IMR-90 (cell line): ENCODE results near the gene RNF217. TPM values are rescaled to one million over a fixed set of nuclear protein-coding genes. Genes with fewer than 3 reads are reported as not detected.

Experiments used
- ATAC-seq: fragments of 200-7000 bp; cut with Tn5 transposase; 2 replicates; pipeline ENCODE4 v1.9.1; 2020; ENCODE audit warnings: low read depth, mild to moderate bottlenecking, moderate library complexity
- BruUV-seq: library from RNA; stranded (reverse); fragments of 400-500 nt; replicated peaks from 2 replicates; lab custom pipeline; 2021; lab: Mats Ljungman, UMichigan
- CTCF ChIA-PET: fragments of 300-600 bp; formaldehyde crosslinking; extraction: SDS; loops from one replicate; lab custom pipeline; 2021; ENCODE audit warnings: antibody characterized with exemption; lab: Yijun Ruan, JAX
- POLR2A ChIA-PET: fragments of 300-600 bp; sonication (Branson Sonifier 250); formaldehyde crosslinking; loops from one replicate; lab custom pipeline; 2022; ENCODE audit warnings: antibody characterized with exemption; ENCODE audit not compliant: unreplicated experiment; lab: Charles Lee
- DNase-seq: peaks from one replicate; pipeline ENCODE4 v3.0.0; 2013
- H2AFZ ChIP-seq: replicated peaks from 2 replicates; pipeline ENCODE3; 2013; ENCODE audit warnings: low read length, mild to moderate bottlenecking; ENCODE audit not compliant: poor library complexity
- H2AK5ac ChIP-seq: 2 replicates; pipeline ENCODE4 v1.6.1; 2013; ENCODE audit warnings: low read depth, low read length, inconsistent platforms
- H2AK9ac ChIP-seq: replicated peaks from 2 replicates; pipeline ENCODE3; 2013; ENCODE audit warnings: mild to moderate bottlenecking, low read depth, low read length, moderate library complexity; ENCODE audit not compliant: poor library complexity
- H2BK120ac ChIP-seq: 2 replicates; pipeline ENCODE4 v1.6.1; 2013; ENCODE audit warnings: low read depth, low read length, inconsistent platforms
- H2BK15ac ChIP-seq: 3 replicates; pipeline ENCODE4 v1.6.1; 2013; ENCODE audit warnings: low read depth, low read length, inconsistent platforms
- H2BK20ac ChIP-seq: 2 replicates; pipeline ENCODE4 v1.6.1; 2013; ENCODE audit warnings: low read depth, mild to moderate bottlenecking, inconsistent platforms, low read length, moderate library complexity
- H2BK5ac ChIP-seq: 2 replicates; pipeline ENCODE4 v1.6.1; 2013; ENCODE audit warnings: mild to moderate bottlenecking, low read depth, low read length, inconsistent platforms; ENCODE audit not compliant: poor library complexity, severe bottlenecking
- H3K14ac ChIP-seq: replicated peaks from 2 replicates; pipeline ENCODE4 v1.6.1; 2013; ENCODE audit warnings: low read depth, low read length, inconsistent platforms
- H3K18ac ChIP-seq: 2 replicates; pipeline ENCODE4 v1.6.1; 2013; ENCODE audit warnings: low read depth, low read length, control low read depth
- H3K23ac ChIP-seq: 2 replicates; pipeline ENCODE4 v1.6.1; 2013; ENCODE audit warnings: low read depth, low read length, inconsistent platforms
- H3K27ac ChIP-seq: 2 replicates; pipeline ENCODE4 v1.5.1; 2013; ENCODE audit warnings: mild to moderate bottlenecking, control low read depth, low read length; ENCODE audit not compliant: insufficient read depth
- H3K27me3 ChIP-seq: 2 replicates; pipeline ENCODE4 v1.6.1; 2013; ENCODE audit warnings: low read length; ENCODE audit not compliant: control insufficient read depth, insufficient read depth
- H3K36me3 ChIP-seq: 2 replicates; pipeline ENCODE4 v1.6.1; 2013; ENCODE audit warnings: low read length, mixed read lengths; ENCODE audit not compliant: control insufficient read depth, insufficient read depth
- H3K4ac ChIP-seq: 2 replicates; pipeline ENCODE4 v1.6.1; 2013; ENCODE audit warnings: low read depth, low read length, inconsistent platforms
- H3K4me1 ChIP-seq: 2 replicates; pipeline ENCODE4 v1.6.1; 2013; ENCODE audit warnings: low read length, mixed read lengths; ENCODE audit not compliant: control insufficient read depth, insufficient read depth
- H3K4me2 ChIP-seq: 2 replicates; pipeline ENCODE4 v1.6.1; 2013; ENCODE audit warnings: low read depth, mild to moderate bottlenecking, control low read depth, low read length, moderate library complexity
- H3K4me3 ChIP-seq: 2 replicates; pipeline ENCODE4 v1.5.1; 2013; ENCODE audit warnings: low read depth, mild to moderate bottlenecking, control low read depth, low read length, moderate library complexity; ENCODE audit not compliant: insufficient read depth
- H3K56ac ChIP-seq: 2 replicates; pipeline ENCODE4 v1.6.1; 2013; ENCODE audit warnings: low read length, inconsistent platforms; ENCODE audit not compliant: insufficient read depth; ENCODE audit errors: extremely low read depth
- H3K79me1 ChIP-seq, 2 experiments: 2 replicates each; pipeline ENCODE4 v1.6.1; 2013; ENCODE audit warnings: low read length in 2 of 2, inconsistent platforms in 1 of 2, low read depth in 1 of 2
- H3K9ac ChIP-seq: 2 replicates; pipeline ENCODE4 v1.6.1; 2013; ENCODE audit warnings: low read depth, low read length, control low read depth
- H3K9me1 ChIP-seq: 2 replicates; pipeline ENCODE4 v1.6.1; 2013; ENCODE audit warnings: low read length, inconsistent platforms; ENCODE audit not compliant: insufficient read depth
- H3K9me3 ChIP-seq: 2 replicates; pipeline ENCODE4 v1.6.1; 2013; ENCODE audit warnings: low read length; ENCODE audit not compliant: control insufficient read depth, insufficient read depth
- H4K20me1 ChIP-seq: 2 replicates; pipeline ENCODE4 v1.6.1; 2013; ENCODE audit warnings: low read length, inconsistent platforms; ENCODE audit not compliant: insufficient read depth
- H4K5ac ChIP-seq: 2 replicates; pipeline ENCODE4 v1.6.1; 2013; ENCODE audit warnings: mild to moderate bottlenecking, low read depth, low read length, control low read depth
- H4K8ac ChIP-seq, 2 experiments: 2 replicates each; pipeline ENCODE4 v1.6.1; 2013; ENCODE audit warnings: low read depth in 2 of 2, low read length in 2 of 2, control low read depth in 1 of 2, inconsistent platforms in 1 of 2
- H4K91ac ChIP-seq: 2 replicates; pipeline ENCODE4 v1.6.1; 2013; ENCODE audit warnings: low read depth, low read length, inconsistent platforms; ENCODE audit not compliant: insufficient read depth
- POLR2A ChIP-seq: IDR thresholded peaks from 2 replicates; pipeline ENCODE4 v1.6.1; 2012; ENCODE audit warnings: mild to moderate bottlenecking, low read depth, low read length
- WGBS, 2 experiments: methylation state at CpG; one replicate each; pipeline versions ENCODE4 v1.1.5 to v1.1.7; 2013; ENCODE audit warnings: missing lambda C conversion rate in 2 of 2; ENCODE audit not compliant: insufficient read length in 1 of 2; ENCODE audit errors: extremely low coverage in 2 of 2; 5-methylcytosine and 5-hydroxymethylcytosine counted together
- dilution Hi-C: fragments of 300-500 bp; cut with HindIII; formaldehyde crosslinking; loops from one replicate; pipeline ENCODE4 v1.14.3; 2018; ENCODE audit warnings: low sequenced_read_pairs; ENCODE audit not compliant: unreplicated experiment
- in situ Hi-C: fragments of 300-500 bp; cut with MboI; formaldehyde crosslinking; loops from 3 replicates; pipeline ENCODE4 v1.14.3; 2019; ENCODE audit warnings: low sequenced_read_pairs, inconsistent platforms, mixed read lengths
- intact Hi-C: fragments of 100-400 bp; cut with micrococcal nuclease; formaldehyde crosslinking; loops from 2 replicates; pipeline ENCODE4 v1.10.0; 2022
- polyA plus RNA-seq, 3 experiments: library from polyadenylated mRNA; depleted of rRNA; stranded (reverse); fragments of >200 nt; gene quantifications; 2 replicates each; pipeline ENCODE4 v1.2.3, GENCODE V29; 2012; ENCODE audit warnings: low replicate concordance in 1 of 3
- total RNA-seq: library from RNA; depleted of rRNA; stranded (reverse); fragments of >200 nt; gene quantifications from 2 replicates; pipeline ENCODE4 v1.2.3, GENCODE V29; 2012
- TF ChIP-seq, protein P1 (sequence below): fragments of 150-350 bp; IDR thresholded peaks from 2 replicates; pipeline ENCODE4 v1.6.1; 2016; ENCODE audit warnings: low read depth, mild to moderate bottlenecking, low read length, moderate library complexity, borderline replicate concordance
- TF ChIP-seq, protein P2 (sequence below): conservative IDR thresholded peaks from 2 replicates; pipeline ENCODE4 v1.5.1; 2012; ENCODE audit warnings: mild to moderate bottlenecking, low read depth, low read length, improper control_type of control experiment

Gene RNF217
- total and polyA plus RNA-seq, 2 of the 4 experiments (the other 2 are of a cell fraction): 11.7 to 20.4 TPM

DNA sequence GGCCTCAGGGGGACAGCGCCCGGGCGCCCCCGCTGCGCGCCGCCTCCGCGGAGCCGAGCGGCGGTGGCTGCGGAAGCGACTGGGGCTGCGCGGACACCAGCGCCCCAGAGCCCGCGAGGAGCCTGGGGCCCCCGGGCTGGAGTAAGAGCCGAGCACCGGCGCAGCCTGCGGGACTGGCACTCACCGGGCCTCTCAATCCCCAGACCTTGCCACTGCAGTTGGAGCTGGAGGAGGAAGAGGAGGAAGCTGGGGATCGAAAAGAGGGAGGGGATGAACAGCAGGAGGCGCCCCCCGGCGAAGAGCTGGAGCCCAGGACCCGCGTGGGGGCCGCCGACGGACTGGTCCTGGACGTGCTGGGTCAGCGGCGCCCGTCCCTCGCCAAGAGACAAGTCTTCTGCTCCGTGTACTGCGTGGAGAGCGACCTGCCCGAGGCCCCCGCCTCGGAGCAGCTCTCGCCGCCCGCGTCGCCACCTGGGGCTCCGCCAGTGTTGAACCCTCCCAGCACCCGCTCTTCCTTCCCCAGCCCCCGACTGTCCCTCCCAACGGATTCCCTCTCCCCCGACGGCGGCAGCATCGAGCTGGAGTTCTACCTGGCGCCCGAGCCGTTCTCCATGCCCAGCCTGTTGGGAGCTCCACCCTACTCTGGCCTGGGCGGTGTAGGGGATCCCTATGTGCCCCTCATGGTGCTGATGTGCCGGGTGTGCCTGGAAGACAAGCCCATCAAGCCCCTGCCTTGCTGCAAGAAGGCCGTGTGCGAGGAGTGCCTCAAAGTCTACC lies 590 bp downstream of the RNF217 start (continued):
- TF ChIP-seq, protein P1, sequence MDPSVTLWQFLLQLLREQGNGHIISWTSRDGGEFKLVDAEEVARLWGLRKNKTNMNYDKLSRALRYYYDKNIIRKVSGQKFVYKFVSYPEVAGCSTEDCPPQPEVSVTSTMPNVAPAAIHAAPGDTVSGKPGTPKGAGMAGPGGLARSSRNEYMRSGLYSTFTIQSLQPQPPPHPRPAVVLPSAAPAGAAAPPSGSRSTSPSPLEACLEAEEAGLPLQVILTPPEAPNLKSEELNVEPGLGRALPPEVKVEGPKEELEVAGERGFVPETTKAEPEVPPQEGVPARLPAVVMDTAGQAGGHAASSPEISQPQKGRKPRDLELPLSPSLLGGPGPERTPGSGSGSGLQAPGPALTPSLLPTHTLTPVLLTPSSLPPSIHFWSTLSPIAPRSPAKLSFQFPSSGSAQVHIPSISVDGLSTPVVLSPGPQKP: no peak

DNA sequence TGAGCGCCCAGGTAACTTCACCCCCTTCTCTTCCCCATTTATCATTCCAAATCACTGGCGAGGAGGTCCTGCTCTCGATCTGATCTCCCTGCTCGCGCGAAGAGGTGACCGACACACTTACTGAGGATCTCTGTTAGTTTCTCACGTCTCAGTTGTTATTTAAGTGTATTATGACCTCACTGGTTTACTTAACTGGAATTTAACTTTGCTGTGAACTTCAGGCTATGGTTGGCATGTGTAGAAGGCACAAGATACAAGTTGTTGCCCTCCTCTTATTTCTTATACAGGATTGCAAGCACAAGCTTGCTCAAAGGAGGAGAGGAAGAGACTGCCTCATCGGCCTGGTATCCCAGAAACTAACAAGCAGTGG lies 1.2 kb downstream of the RNF217 start:
- Histone ChIP-seq H2AK5ac (peak overlapping the region; percentile 82), H4K8ac (peak overlapping the region; percentile 78 to 93), H3K27ac (peak overlapping the region; percentile 94), H3K36me3 (peaks cover 5% of the 10 kb centered on the region), H3K23ac (peak overlapping the region; percentile 97), H3K14ac (peak overlapping the region; percentile 99), H3K18ac (peak overlapping the region; percentile 84), H3K56ac (peak overlapping the region; percentile 95), H3K79me1 (peaks cover 7 to 54% of the 10 kb centered on the region in 2 experiments; a peak in 3 of 4 replicates), H2BK120ac (peak overlapping the region; percentile 92), H2BK15ac (peak overlapping the region; percentile 73; the same call in 2 of the 3 replicates), H3K9me3 (no peaks in the 10 kb centered on the region), H3K27me3 (no peaks in the 10 kb centered on the region), H3K9me1 (no peaks in the 10 kb centered on the region; the same call in 1 of the 2 replicates), H2AFZ (peak overlapping the region; percentile 93), H2AK9ac (peak overlapping the region; percentile 98), H4K91ac (peak overlapping the region; percentile 96), H4K20me1 (peaks cover 27% of the 10 kb centered on the region; the same call in 1 of the 2 replicates), H2BK5ac (peak overlapping the region; percentile 90), H3K4me3 (peak overlapping the region; percentile 83), H2BK20ac (peak overlapping the region; percentile 76), H3K9ac (peak overlapping the region; percentile 89), H3K4me1 (peaks cover 8% of the 10 kb centered on the region; the same call in 1 of the 2 replicates), H4K5ac (peak overlapping the region; percentile 80), H3K4me2 (peak overlapping the region; percentile 82), H3K4ac (peak overlapping the region; percentile 97)
- TF ChIP-seq, protein P2, sequence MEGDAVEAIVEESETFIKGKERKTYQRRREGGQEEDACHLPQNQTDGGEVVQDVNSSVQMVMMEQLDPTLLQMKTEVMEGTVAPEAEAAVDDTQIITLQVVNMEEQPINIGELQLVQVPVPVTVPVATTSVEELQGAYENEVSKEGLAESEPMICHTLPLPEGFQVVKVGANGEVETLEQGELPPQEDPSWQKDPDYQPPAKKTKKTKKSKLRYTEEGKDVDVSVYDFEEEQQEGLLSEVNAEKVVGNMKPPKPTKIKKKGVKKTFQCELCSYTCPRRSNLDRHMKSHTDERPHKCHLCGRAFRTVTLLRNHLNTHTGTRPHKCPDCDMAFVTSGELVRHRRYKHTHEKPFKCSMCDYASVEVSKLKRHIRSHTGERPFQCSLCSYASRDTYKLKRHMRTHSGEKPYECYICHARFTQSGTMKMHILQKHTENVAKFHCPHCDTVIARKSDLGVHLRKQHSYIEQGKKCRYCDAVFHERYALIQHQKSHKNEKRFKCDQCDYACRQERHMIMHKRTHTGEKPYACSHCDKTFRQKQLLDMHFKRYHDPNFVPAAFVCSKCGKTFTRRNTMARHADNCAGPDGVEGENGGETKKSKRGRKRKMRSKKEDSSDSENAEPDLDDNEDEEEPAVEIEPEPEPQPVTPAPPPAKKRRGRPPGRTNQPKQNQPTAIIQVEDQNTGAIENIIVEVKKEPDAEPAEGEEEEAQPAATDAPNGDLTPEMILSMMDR: no peak
- peak; percentile 74 for TF ChIP-seq POLR2A
- ChIA-PET CTCF (interaction anchor here (0.7 to 1.3 kb wide), 3 partner anchors 136 to 151 kb away, joined by 3 to 5 read pairs (median 3); no protein-coding TSS in a partner anchor), POLR2A (interaction anchor here (0.9 to 1.7 kb wide), 3 partner anchors 132 to 151 kb away, joined by 3 to 10 read pairs (median 3); no protein-coding TSS in a partner anchor)
- WGBS, 2 experiments: no CpG with 5 or more reads among the region's 9 CpGs
- in situ Hi-C loops (loop anchor here (25.0 kb wide), 1 partner anchor 149 kb away; no protein-coding TSS in a partner anchor), intact Hi-C loops (loop anchor here (1.0 to 5.0 kb wide), 5 partner anchors 87 to 338 kb away; partner anchors contain the start of gene HDDC2), dilution Hi-C loops (no loop called here)
- peak; percentile 79 for DNase-seq
- peak; percentile 46 for ATAC-seq
- BruUV-seq: no TSS peak
